ENCODE measurements around the gene AKR7A3.

DNA sequence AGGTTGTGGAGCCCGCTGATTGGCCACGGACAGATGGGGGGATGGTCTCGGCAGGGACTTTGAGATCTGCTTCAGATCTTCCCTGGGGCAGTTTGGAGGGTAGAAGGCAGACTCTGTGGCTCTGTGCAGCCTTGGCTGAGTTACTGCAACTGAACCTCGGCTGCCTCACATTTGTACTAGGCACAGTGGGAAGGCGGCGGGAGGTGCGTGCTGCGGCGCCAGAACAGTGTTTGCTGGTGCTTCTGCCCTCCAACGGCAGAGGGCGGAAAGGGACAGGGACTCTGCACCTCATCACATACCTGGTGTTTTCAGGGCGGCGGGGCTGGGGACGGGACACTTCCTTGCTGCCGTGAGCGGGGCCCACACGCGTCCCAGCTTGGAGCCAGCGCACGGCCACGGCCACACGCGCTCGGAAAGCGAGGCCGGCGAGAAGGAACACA is 49.8 kb upstream of the AKR7A3 start:
- TF ChIP-seq CTCF (conservative IDR thresholded peaks at IDR 0.05): no peak
- no peak for TF ChIP-seq ZFX (IDR thresholded peaks at IDR 0.05)
